GM21723 (cell line): ENCODE data around the gene YIF1A.
"Not testable (repeated sequence)": the region's sequence is repeated elsewhere in the genome, so short reads cannot be mapped to it uniquely, and the experiment has no call there.

Experiments
- ATAC-seq: cut with Tn5 transposase; IDR thresholded peaks from one replicate; pipeline ENCODE4 v1.9.1; 2021; ENCODE audit warnings: mild to moderate bottlenecking, moderate library complexity; ENCODE audit not compliant: unreplicated experiment

The YIF1A gene

GRCh38 chr11:66326261-66327111 lies 37.5 kb upstream of the YIF1A start:
- no peak for ATAC-seq

GRCh38 chr11:66325263-66325671 lies 36.3 kb upstream of the YIF1A start:
- no peak for ATAC-seq

GRCh38 chr11:66324664-66325063 lies 35.7 kb upstream of the YIF1A start:
- no peak for ATAC-seq

DNA sequence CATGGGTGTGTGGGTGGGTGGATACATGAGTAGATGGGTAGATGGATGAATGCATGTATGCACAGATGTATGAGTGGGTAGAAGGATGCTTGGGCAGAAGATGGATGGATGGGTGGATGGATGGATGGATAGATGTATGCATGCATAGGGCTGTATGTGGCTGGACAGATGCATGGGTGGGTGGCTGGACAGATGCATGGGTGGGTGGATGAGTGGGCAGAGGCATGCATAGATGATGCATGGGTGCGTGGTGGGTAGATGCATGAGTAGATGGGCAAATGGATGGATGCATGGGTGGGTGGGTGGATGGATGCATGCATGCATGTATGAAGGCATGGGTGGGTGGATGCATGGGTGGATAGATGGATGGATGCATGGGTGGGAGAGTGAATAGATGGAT lies 34.7 kb upstream of the YIF1A start:
- no peak for ATAC-seq

DNA sequence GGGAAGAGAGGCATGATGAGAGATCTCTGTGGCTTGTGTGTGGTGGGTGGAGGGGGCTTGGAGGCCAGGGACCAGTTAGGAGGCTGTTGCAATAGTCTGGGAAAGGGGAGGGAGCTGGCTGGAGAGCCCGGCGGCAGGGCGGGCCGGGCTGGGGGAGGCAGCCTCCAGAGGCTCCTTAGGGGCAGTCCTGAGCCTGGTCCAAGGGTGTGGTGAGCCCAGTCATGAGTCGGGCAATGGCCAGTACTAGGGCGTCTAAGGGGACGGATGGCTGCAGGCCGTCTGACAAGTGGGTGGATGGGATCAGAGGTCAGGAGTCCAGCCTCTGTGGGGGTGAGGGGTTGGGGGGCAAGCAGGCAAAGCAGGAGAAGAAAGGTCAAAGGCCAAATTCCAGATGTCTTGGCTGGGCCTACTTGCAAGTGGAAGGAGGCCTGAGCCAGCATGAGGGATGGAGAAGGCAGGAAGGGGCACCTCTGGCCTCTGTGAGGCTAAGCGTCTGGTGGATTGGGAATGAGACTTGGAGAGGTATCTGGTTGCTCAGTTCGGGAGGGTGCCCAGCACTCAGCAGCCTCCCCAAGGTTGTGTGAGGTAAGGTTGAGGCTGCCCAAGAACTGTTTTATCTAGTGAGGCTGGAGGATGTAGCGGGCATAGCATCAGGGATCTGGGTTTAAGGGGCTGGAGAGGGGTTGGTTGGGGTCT lies 33.9 kb upstream of the YIF1A start:
- no peak for ATAC-seq

GRCh38 chr11:66321606-66322005 lies 32.7 kb upstream of the YIF1A start:
- no peak for ATAC-seq

GRCh38 chr11:66320748-66321147 lies 31.8 kb upstream of the YIF1A start:
- ATAC-seq: not testable (repeated sequence)

GRCh38 chr11:66320289-66320688 lies 31.3 kb upstream of the YIF1A start:
- ATAC-seq: not testable (repeated sequence)

- no peak for ATAC-seq
These were observed 29.6 kb upstream of the YIF1A start for GRCh38 chr11:66318600-66318970.

DNA sequence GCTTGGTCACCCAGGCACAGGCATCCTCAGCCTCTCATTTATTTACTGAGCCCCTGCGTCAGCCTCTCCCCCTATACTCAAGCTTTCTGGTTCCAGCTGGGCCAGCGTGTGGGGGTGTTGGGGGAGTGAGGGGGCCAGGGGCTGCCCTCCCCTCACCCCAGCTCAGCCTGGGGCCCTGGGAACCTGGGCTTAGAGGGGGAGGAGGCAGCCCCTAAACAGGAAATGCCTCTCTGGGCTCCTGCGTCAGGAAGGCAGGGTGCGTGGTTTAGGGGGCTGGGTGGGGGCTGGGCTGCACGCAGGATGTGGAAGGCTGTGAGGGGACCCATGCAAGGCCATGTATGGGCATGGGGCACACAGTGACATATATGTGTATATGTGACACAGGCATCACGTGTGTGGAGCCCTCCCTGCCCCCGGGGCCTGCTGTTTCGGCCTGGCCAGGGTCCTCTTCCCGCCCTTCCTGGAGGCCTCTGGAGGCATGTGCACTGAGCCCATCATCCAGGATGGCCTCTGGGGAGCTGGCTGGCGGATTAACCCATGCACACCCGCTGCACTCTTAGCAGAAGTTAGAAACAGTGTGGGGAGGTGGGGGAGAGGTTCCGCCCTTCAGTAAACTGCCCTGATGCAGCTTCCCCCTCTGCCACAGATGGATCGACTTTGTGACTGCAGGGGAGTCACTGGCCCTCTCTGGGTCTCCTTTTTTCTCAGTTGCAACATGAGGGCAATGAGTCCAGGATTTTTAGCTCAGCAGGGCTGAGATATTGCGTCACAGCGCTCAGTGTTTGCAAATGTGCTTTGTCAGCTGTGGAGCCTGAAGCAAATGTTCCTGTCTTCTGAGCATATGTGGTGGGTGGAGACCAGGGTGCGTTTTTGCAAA lies 29.0 kb upstream of the YIF1A start:
- no peak for ATAC-seq

- no peak for ATAC-seq
These were observed 28.4 kb upstream of the YIF1A start for GRCh38 chr11:66317322-66317722.

DNA sequence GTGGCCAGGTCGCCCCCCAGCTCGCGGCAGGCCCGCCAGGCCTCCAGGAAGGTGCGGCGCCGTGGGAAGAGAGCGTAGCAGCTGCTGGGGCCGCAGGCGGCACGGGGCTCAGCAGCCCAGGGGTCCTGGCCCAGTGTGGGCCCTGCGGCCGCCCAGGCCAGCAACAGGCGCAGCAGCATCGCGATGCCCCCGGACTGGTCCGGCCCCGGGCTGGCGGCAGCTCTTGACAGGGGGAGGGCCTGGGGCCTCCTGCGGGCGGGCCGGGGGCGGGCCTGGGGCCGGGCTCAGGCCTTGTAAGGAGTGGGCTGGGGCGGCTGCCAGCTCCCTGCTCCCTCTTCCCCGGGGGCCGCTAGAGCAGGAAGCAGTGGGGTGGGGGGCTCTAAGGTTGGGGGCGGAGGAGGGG lies 27.9 kb upstream of the YIF1A start, which contains the start of gene CD248:
Gene CD248, minus strand, starts transcription at position 196 of the 403 bp plus-strand sequence. Its CDS starts 17 bp downstream, at position 179.
- ATAC-seq: no peak

- ATAC-seq: no peak
These were observed 27.2 kb upstream of the YIF1A start for GRCh38 chr11:66315921-66316811.

DNA sequence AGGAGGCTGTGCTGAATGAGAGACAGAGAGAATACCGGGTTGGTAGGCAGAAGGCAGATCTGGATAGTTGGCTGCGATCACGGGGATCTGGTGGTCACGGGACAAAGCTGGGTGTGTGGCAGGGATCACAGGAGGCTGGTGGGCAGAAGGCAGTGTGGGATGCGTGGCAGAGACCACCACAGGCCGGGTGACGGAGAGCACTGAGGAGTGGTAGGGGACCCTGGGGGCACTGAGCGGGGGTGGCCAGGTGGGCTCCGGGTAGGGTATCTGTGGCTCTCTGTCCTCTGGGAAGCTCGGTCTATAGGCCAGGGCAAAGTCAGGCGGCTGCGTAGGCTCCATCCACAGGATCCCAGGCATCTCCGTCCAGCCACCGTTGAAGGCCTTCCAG lies 26.5 kb upstream of the YIF1A start:
- ATAC-seq: no peak

- ATAC-seq: no peak
These were observed 25.9 kb upstream of the YIF1A start for GRCh38 chr11:66314561-66315497.

DNA sequence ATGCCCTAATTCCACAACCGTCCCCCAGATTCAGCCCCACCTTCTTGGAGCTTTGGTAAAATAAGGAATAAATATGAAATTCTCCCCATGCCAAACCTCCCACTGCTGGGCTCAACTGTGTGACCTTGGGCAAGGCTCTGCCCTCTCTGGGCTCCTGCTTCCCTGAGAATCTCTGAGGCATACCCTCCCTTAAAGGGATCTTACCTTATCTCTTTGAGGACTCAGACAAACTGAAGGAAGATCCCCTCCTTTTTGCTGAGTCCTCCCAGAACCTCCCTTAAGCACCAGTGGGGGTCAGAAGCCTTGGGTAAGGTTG lies 25.2 kb upstream of the YIF1A start:
- no peak for ATAC-seq

GRCh38 chr11:66313321-66314185 lies 24.6 kb upstream of the YIF1A start:
- no peak for ATAC-seq

DNA sequence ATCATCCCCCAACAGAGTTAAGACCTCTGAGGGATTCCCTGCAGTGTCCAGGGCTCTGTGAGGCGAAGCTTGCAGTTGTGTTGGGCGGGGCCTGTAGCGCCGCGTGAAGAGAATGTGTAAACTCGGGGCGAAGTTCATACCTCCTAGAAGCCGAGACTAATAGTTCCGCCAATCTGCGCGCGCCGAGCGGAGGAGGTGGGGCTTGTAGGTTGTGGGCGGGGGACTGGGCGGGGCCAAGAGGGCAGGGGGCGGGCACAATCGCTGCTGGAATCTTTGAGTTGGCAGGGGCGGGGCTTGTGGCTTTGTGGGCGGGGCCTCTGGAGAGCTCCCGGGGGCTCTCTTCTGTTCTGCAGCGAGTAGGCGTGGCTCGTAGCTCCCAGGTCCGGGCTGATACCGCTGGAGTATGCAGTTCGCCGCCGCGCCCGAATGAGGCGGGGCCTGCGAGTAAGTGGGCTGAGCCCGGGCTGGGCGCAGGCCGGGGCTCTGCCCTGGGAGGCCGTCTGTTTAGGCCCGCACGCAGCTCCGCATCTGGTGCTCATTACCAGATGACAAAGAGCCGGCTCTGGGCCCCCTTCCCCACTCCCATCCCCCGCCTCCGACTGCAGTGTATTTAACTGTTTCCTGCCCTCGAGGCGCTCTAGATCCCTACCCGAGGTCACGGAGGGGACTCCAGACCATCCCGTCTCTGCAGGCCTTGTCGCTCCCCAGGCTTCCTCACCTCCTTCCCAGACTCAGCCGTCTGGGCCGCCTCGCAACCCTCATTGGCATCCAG lies 23.8 kb upstream of the YIF1A start:
- ATAC-seq: peak; percentile 71
